GM12872 (cell line): ENCODE data around the gene CCDC38.

ENCODE experiments used
- TF ChIP-seq, protein P1 (sequence below): IDR thresholded peaks from 3 replicates; pipeline ENCODE4 v1.5.1; 2011; ENCODE audit warnings: low read depth, mild to moderate bottlenecking, low read length, moderate library complexity; ENCODE audit not compliant: insufficient read depth

CCDC38 gene

DNA sequence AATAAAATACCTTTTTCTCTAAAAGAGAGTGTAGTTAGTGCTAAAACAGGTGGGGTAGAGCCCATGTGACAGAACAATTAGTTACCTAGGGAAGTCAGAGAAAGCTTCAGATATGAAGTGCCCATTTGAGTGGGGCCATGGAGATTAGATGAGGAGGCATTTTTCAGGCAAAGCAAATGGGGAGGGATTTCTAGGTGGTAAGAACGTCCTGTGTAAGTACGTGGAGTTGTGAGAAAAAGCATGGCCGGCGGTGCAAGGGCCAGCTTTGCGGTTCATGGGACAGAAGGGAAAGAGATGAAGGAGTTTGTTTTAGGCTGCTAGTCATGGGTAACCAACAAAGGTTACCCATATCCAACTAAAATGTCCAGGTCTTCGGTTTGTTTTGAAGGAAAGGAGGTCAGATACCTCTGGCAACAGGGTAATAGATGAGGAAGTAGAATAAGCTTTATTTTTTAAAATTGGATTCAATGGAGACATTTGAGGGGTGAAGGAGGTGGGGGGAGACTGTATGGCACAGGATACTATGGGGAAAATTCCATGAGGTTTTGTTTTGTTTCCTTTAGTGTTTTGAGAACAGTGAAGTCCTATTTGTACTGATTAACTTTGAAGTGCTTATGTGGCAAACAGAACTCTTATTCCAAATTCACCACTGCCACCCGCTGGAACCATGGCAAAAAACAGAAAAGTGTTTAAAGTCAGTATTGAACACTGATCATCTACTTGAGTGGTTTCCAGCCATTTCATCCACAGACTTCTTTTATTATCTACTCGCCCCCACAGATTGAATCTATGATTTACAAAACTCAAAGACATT is 93.6 kb downstream of the CCDC38 start:
- TF ChIP-seq, protein P1, sequence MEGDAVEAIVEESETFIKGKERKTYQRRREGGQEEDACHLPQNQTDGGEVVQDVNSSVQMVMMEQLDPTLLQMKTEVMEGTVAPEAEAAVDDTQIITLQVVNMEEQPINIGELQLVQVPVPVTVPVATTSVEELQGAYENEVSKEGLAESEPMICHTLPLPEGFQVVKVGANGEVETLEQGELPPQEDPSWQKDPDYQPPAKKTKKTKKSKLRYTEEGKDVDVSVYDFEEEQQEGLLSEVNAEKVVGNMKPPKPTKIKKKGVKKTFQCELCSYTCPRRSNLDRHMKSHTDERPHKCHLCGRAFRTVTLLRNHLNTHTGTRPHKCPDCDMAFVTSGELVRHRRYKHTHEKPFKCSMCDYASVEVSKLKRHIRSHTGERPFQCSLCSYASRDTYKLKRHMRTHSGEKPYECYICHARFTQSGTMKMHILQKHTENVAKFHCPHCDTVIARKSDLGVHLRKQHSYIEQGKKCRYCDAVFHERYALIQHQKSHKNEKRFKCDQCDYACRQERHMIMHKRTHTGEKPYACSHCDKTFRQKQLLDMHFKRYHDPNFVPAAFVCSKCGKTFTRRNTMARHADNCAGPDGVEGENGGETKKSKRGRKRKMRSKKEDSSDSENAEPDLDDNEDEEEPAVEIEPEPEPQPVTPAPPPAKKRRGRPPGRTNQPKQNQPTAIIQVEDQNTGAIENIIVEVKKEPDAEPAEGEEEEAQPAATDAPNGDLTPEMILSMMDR, result 0 out of 3 replicates have a peak, but pooled peaks have one; percentile 7

DNA sequence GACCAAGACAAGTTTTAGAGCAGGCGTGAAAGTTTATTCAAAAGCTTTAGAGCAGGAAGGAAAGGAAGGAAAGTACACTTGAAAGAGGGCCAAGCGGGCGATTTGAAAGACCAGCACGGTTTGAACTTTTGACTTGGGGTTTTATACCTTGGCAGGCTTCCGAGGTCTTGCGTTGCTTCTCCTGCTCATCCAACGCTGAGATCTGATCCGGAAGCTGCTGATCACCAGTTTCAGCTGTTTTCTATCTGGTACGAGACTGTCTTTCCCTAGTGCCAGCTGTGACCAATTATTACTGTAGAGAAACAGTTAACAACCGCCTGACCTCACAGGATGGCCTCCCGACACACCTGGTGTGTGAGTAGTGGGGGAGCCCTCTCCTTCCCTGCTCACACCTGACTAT is 104.3 kb downstream of the CCDC38 start:
- TF ChIP-seq, protein P1, result no peak

DNA sequence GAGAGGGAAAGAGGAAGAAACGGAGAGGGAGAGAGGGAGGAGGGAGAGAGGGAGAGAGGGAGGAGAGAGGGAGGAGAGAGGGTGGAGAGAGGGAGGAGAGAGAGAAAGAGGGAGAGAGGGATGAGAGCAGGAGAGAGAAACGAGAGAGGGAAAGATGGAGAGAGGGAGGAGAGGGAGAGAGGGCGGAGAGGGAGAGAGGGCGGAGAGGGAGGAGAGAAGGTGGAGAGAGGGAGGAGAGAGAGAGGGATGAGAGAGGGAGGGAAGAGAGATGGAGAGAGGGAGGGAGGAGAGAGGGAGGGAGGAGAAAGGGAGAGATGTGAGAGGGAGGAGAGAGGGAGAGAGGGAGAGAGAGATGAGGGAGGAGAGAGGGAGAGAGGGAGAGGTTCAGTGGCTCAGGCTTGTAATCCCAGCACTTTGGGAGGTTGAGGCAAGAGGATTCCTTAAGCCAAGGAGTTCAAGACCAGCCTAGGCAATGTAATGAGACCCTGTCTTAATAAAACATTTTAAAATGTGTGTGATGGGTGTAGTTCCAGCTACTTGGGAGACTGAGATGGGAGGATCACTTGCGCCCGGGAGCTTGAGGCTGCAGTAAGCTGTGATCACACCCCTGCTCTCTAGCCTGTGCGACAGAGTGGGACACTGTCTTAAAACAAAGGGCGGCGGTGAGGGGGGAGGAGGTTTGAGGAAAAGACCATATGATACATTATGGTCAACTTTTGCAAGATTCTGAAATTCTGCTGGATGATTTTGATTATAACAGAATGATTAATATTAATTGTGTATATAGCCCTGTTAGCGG is 105.0 kb downstream of the CCDC38 start:
- TF ChIP-seq, protein P1, result no peak

DNA sequence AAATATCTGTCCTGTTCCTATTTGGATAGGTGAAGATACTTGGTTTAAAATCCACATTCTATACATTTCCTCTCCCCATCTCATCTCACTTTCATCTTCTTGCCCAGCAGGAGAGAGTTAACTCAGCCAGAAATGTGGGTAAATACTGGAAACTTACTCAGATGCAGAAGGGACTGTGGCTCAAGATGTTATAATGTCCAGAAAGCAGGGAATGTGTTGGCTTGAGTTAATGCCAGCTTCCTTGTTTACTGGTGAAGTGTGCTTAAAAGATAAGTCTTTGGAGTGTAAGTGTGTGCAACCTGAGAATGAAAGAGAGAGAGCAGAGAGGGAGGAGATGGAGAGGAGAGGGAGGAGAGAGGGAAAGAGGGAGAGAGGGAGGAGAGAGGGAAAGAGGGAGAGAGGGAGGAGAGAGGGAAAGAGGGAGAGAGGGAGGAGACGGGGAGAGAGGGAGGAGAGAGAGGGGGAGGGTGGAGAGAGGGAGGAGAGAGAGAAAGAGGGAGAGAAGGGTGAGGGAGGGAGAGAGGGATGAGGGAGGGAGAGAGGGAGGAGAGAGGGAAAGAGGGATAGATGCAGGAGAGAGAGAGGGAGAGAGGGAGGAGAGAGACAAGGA is 105.7 kb downstream of the CCDC38 start:
- TF ChIP-seq, protein P1, result no peak

DNA sequence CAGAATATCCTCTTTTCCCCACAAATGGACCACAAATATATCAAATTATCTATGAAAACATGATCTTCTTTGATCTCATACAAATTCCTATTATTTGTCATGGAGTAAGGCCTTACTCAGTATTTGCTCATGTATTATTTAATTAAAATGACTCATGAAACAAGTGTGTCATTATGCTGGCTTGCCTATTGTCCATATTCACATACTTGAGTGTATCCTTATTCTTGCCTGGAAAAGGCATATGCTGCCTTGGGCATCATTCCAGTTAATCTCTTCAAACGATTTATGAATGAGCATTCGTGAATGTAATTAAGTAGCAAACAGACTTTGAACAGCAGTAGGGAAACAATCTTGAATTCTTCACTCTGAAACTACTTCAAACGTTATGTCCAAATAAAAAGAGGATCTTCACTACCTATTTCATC is 106.2 kb downstream of the CCDC38 start:
- TF ChIP-seq, protein P1, result no peak

DNA sequence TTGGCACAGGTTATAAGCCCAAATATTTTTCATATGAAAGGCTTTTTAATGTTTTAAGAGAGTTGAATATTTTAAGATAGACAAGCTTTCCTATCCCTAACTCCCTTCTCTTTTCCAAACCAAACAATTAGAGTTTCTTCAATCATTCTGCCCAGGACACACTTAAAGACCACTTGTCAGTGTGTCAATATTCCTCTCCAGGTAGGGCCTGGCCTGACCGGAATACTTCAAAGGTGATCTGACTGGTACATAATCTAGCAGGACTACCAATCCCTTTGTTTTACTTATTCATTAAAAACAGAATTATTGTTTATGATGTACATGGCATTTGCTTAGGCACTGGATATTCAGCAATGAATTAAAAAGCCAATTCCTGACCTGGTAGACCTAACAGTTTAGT is 107.8 kb downstream of the CCDC38 start:
- TF ChIP-seq, protein P1, result no peak
